ENCODE results near the gene MMP2.

MMP2 gene

DNA sequence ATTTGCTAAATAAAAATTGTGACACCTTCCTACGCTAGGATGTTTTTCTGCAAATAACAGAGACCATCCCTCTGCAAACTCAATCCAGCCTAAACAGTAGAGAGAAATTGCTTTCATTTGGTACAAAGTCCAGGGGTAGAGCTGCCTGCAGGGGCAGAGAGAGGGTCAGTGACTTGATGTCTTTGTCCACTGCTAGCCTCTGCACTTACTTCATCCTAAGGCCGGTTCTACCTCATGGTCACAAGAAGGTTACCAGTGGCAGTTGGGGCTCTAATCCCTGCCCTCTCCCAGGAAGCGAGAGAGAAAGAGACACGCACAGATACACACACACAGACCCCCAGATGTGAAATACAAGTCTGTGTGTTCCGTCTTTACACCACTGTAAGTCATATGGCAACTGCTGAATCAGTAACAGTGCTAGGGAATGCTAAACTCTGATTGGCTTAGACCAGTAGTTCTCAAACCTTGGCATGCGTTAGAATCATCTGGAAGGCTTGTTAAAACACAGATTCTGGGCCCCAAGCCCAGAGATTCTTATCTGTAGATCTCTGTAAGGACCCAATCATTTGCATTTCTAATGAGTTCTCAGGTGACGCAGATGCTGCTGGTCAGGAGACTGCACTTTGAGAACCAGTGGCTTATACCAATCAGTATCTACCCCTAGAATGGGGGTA is 16.8 kb downstream of the MMP2 start:
- DNase-seq: no peak

DNA sequence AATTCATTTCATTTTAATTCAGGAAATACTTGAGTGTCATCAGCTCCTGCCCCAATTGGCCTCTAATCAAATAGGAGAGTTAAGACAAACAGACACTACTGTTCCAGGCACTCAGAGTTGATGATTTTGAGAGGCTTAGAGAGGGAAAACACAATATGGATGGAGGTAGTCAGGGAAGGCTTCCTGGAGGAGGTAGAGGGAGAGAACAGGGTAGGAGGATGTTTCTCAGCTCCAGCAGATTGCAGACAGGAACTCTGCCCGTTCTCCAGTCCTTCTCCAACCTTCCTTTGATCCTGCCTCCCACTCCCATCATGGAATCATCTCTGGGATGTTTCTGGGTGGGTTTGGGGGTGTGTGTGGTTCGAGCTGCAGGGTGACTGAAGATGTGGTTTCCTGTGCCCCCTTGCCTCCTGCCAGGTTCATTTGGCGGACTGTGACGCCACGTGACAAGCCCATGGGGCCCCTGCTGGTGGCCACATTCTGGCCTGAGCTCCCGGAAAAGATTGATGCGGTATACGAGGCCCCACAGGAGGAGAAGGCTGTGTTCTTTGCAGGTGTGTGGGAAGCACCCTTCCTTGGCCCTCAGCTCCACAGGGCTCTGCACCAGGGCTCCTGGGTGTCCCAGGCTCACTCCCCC is 17.6 kb downstream of the MMP2 start:
- DNase-seq: no peak

GRCh38 chr16:55497558-55497957 is 18.6 kb downstream of the MMP2 start:
- DNase-seq: no peak

- DNase-seq: no peak
Measured at GRCh38 chr16:55498101-55498500, 19.1 kb downstream of the MMP2 start.

DNA sequence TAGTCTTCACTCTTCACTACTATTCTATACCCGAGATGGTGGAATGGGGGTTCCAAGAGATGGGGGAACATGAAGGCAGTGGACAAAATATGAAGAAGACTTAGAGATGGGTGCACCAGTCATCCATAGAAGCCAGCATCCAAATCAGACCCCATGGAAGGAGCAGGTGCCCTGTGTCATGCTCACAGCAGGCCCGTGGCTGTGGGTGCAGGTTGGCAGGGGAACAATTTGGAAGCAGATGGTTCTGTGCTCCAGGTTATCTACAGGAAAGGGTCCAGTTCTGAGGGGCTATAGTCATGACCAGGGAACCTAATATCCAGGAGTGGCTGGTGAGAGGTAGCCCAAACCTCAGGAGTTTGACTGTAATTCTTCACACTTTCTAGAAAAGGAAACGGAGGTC is 20.3 kb downstream of the MMP2 start:
- DNase-seq: no peak

- no peak for DNase-seq
Measured at GRCh38 chr16:55499951-55500529, 21.0 kb downstream of the MMP2 start.

DNA sequence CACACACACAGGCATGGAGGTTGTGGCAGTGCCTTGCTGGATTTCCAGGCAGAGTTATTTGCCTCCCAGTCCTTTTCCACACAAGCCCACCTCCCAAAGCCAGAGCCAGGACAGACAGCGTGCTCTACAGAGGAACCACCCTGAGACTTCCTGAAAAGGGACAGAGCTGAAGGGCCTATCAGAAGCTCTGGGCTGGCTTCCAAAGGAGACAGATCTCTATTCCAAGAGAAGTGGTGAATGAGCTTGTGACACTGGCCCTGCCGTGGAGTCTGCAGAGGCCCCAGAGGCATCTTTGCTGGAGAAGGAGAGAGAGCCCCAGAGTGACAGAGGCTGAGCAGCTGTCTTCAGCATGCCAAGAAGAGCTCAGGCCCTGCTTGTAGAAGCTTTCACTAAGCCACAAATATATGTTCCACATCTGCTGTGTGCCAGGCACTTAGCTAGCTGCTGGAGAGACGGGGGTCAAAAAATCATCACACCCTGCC is 21.6 kb downstream of the MMP2 start:
- DNase-seq: no peak

DNA sequence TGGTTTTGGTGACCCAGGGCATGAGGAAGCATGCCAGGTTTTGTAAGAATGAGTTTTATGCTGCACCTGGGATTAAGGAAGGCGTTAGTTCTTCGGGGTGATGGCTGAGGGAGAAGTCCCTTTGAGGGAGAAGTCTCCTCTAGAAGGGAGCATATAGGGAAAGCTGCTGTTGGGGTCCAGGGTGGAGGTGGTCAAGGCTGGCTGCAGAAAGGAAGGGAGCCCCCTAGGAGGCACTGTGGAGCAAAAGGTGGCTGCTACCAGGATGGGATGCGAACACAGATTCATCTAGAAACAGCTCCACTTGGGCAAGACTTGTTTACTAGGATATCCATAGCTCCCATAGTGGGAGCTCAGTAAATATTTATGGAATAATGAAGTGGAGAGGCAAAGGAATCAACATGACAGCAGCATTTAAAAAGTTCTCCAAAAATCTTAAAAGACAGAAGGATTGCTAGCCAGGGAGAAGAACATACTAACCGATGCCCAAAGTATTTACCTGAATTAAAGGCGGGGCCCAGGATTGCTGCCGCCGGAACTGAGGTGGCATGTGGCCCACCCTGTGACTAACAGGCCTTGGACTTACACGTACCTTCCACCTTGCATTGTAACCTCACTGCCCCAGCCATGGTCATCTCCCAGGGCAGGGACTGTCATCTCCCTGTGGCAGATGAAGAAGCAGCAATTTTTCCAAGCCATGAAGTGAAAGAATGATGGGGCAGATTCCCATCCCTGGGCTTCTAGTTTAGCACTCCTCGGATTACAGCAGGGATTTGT is 22.7 kb downstream of the MMP2 start:
- DNase-seq: no peak

DNA sequence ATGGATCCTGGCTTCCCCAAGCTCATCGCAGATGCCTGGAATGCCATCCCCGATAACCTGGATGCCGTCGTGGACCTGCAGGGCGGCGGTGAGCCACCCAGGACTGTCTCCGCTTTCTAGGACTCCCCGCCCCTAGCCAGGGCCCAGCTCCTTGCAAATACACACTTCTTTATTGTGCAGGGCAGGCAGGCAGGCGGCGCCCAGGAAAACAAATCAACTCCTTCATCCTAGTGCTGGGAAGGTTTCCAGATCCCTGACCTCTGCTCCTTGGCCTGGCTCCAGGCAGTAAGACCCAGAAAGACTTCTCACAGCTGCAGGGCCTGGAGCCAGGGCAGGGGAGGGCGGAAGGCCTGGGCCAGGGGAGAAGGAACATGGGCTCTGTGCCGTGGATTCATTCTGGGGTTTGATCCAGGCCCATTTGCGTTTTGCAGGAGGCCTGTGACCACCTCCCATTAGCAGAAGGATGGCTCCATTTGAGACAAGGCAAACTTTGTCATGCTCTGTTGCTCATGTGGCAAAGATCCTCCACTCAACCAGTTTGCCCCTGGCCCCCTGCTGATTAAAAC is 23.9 kb downstream of the MMP2 start:
- DNase-seq: no peak

DNA sequence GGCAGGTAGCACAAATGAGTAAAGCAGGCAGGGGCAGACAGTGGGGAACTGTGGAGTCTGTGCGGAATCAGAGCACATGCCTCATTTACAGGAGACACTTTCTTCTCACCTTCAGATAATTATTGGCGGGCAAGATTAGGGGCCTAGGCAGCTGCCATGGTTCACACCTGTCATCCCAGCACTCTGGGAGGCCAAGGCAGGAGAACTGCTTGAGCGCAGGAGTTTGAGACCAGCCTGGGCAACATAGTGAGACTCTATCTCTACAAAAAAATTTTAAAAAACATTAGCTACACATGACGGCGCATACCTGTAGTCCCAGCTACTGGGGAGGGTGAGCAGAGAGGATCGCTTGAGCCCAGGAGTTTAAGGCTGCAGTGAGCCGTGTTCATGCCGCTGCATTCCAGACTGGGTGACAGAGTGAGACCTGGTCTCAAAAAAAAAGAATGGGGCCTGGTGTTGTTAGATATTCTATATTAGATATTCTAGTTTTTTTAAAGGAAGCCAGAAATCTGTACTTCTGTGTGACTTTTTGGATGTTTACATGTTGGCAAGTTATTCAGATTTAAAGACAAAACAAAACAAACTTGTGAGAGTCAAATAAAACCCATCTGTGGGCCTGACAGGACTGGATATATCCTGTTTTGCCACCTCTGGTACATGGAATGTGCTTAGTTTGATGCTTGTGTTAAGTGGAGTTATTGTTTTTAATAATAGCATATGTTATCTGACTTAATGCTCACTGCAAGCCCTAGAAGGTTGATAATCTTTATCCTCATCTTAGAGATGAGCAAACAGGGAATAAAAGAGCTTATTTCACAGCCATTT is 24.9 kb downstream of the MMP2 start:
- DNase-seq: no peak

- no peak for DNase-seq
Measured at GRCh38 chr16:55505333-55506015, 26.5 kb downstream of the MMP2 start.

GRCh38 chr16:55506083-55506482 is 27.1 kb downstream of the MMP2 start:
- DNase-seq: no peak

DNA sequence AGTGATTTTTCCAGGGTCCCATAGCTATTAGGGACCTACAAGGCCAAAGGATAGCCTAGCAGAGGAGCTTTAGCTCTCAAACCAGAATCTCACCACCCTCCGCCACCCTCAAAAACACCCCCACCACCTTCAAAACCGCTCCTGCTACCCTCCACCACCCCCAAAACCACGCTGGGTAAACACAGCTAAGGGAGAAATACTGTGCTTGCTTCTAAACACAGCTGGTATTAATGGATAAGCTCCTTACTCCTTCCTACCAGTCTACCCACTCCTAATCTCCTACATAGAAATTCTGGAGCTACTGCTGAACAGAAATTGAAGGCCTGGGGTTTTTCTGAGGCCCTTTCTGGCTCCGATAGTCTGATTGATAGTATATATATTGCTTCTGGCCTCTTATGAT is 27.7 kb downstream of the MMP2 start:
- no peak for DNase-seq

GRCh38 chr16:55508271-55508921 is 29.4 kb downstream of the MMP2 start:
- DNase-seq: no peak

DNA sequence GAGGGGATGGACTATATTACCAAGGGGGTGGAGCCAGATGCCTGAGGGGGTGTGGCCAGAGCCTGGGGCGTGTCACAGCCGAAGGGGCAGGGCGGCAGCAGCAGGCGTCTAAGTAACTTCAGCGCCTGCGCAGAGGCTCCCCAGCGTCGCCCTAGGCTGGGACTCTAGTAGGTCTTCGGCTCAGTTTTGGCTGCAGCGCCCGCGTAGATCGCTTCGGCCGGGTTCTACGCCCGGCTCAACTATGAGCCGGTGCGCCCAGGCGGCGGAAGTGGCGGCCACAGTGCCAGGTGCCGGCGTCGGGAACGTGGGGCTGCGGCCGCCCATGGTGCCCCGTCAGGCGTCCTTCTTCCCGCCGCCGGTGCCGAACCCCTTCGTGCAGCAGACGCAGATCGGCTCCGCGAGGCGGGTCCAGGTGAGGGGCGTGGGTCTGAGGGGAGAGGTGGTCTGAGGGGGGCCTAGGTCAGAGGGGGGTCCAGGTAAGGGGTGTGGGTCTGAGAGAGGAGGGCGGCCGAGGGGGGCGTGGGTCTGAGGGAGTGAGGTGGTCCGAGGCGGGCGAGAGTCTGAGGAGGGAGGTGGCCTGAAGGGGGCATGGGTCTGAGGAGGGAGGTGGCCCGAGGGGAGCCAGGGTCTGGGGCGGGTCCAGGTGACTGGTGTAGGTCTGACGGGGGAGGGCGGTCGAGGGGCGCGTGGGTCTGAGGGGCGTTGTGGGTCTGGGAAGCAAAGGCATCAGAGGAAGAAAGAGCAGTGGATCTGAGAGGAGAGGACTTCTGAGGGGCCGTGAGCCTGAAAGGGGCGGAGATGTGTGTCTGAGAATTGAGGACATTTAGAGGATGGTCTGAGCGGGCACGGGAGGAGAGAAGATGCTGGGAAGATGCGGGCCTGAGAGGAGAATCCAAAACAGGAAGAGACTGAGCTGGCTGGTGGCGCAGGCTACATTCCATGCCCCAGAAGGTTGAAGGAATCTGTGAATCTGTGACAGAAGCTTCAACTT is 30.2 kb downstream of the MMP2 start, which contains the start of gene LPCAT2:
Gene LPCAT2 (plus strand): TSS at position 132 of the 991 bp plus-strand sequence. CDS start 110 bp downstream, at position 242.
- DNase-seq: peak; percentile 68

DNA sequence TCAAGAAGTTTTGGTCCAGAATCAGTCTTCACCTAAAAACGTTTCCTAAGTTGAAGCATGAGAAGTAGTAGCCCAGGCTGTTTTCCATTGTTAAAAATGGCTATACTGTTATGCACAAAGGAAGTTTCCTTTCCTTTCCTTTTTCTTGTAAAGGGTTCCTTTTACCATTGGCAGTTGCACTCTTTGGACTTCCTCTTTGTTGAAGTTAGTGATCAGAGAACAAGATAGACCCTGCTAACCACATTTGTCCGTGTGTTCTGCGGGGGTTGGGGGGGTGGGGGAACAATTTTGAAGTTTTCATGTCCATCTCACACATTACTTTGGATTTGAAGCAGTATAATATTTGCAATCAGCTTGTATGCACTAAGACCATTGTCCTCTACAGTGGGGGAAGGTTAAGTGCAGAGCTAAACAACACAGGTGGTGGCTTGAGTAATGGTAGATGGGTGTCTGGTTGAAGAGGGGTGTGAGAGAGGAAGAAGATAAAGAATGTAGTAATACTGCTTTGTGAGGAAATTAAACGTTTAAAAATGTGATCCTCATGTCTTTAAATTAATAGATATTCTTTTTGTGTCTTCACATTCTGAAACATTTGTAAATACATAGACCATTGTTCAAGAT is 31.3 kb downstream of the MMP2 start:
- DNase-seq: no peak

DNA sequence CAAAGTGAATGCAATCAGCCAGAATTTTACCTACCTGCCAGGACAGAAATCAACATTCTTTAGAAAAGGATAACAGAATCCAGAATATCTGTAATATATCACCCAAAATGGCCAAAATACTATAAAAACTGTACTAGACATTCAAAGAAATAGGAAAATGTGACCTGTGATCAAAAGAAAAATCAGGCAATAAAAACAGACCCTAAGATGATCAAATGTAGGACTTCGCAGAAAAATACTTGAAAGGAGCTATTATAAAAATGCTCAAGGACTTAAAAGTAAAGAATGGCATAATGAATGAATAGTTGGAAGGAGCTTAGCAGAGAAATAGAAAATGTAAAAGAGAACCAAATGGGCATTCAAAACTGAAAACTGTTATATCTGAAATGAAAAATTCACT is 33.9 kb downstream of the MMP2 start:
- DNase-seq: no peak

- no peak for DNase-seq
Measured at GRCh38 chr16:55513616-55514015, 34.6 kb downstream of the MMP2 start.

- DNase-seq: no peak
Measured at GRCh38 chr16:55515111-55515510, 36.1 kb downstream of the MMP2 start.
